Central memory CD8-positive, alpha-beta T cell (primary cell): ENCODE results near the gene KCNQ1.

Experiments used
- ATAC-seq: fragments of 150-1000 bp; cut with Tn5 transposase; replicated peaks from 2 replicates; pipeline ENCODE4 v1.10.0; 2022; ENCODE audit warnings: mild to moderate bottlenecking, moderate FRiP score, moderate number of reproducible peaks; ENCODE audit not compliant: poor library complexity, severe bottlenecking; ENCODE audit errors: extremely low read depth
- DNase-seq, 2 donors: peaks; one replicate each; pipeline ENCODE4 v3.0.0; 2021; ENCODE audit warnings: low spot score in 2 of 2
- H3K27ac Mint-ChIP-seq: one replicate; pipeline ENCODE4 v1.8.0; 2022; ENCODE audit warnings: low read depth, mild to moderate bottlenecking, moderate library complexity, mixed read lengths
- H3K27me3 Mint-ChIP-seq: one replicate; pipeline ENCODE4 v1.8.0; 2022; ENCODE audit warnings: mixed read lengths
- H3K36me3 Mint-ChIP-seq: one replicate; pipeline ENCODE4 v1.8.0; 2022; ENCODE audit warnings: mild to moderate bottlenecking, moderate library complexity, mixed read lengths; ENCODE audit not compliant: insufficient read depth
- H3K4me1 Mint-ChIP-seq: one replicate; pipeline ENCODE4 v1.8.0; 2022; ENCODE audit warnings: mixed read lengths
- H3K4me3 Mint-ChIP-seq: one replicate; pipeline ENCODE4 v1.8.0; 2022; ENCODE audit warnings: mild to moderate bottlenecking, moderate library complexity, mixed read lengths
- H3K9me3 Mint-ChIP-seq: one replicate; pipeline ENCODE4 v1.8.0; 2022; ENCODE audit warnings: mixed read lengths

The KCNQ1 gene

GRCh38 chr11:2763984-2764383, 319.2 kb downstream of the KCNQ1 start:
- H3K9me3 Mint-ChIP-seq = no peaks in the 10 kb centered on the region
- no peak overlapping the region for H3K4me3 Mint-ChIP-seq
- ATAC-seq (no peak), DNase-seq (no peak)
- peaks cover 20% of the 10 kb centered on the region for H3K27me3 Mint-ChIP-seq
- peaks cover 3% of the 10 kb centered on the region for H3K36me3 Mint-ChIP-seq
- H3K4me1 Mint-ChIP-seq = no peaks in the 10 kb centered on the region
- no peak overlapping the region for H3K27ac Mint-ChIP-seq

- DNase-seq (no peak), ATAC-seq (no peak)
- Mint-ChIP-seq H3K9me3 (no peaks in the 10 kb centered on the region), H3K4me3 (no peak overlapping the region), H3K27me3 (peaks cover 20% of the 10 kb centered on the region), H3K36me3 (peaks cover 5% of the 10 kb centered on the region), H3K4me1 (no peaks in the 10 kb centered on the region), H3K27ac (peak overlapping the region; percentile 45)
These were observed 320.7 kb downstream of the KCNQ1 start for GRCh38 chr11:2765491-2765890.

GRCh38 chr11:2766166-2766565, 321.4 kb downstream of the KCNQ1 start:
- no peak overlapping the region for H3K4me3 Mint-ChIP-seq
- DNase-seq = peak in 1 of 2 donors; percentile 11
- H3K27ac Mint-ChIP-seq = peak overlapping the region; percentile 45
- no peak for ATAC-seq
- peaks cover 7% of the 10 kb centered on the region for H3K36me3 Mint-ChIP-seq
- H3K9me3 Mint-ChIP-seq = no peaks in the 10 kb centered on the region
- peaks cover 23% of the 10 kb centered on the region for H3K27me3 Mint-ChIP-seq
- peaks cover under 1% of the 10 kb centered on the region for H3K4me1 Mint-ChIP-seq

GRCh38 chr11:2767071-2767470, 322.3 kb downstream of the KCNQ1 start:
- Mint-ChIP-seq H3K27me3 (peaks cover 31% of the 10 kb centered on the region), H3K9me3 (no peaks in the 10 kb centered on the region), H3K4me3 (no peak overlapping the region), H3K27ac (no peak overlapping the region), H3K36me3 (peaks cover 10% of the 10 kb centered on the region), H3K4me1 (peaks cover 5% of the 10 kb centered on the region)
- no peak for DNase-seq
- ATAC-seq = no peak

GRCh38 chr11:2767801-2768200, 323.0 kb downstream of the KCNQ1 start:
- Mint-ChIP-seq H3K4me3 (no peak overlapping the region), H3K4me1 (peaks cover 5% of the 10 kb centered on the region), H3K9me3 (no peaks in the 10 kb centered on the region), H3K27me3 (peaks cover 31% of the 10 kb centered on the region), H3K27ac (no peak overlapping the region), H3K36me3 (peaks cover 10% of the 10 kb centered on the region)
- peak in 1 of 2 donors; percentile 8 for DNase-seq
- ATAC-seq = no peak

GRCh38 chr11:2768471-2769408, 323.9 kb downstream of the KCNQ1 start:
- H3K9me3 Mint-ChIP-seq = no peaks in the 10 kb centered on the region
- H3K27me3 Mint-ChIP-seq = peaks cover 31% of the 10 kb centered on the region
- peaks cover 5% of the 10 kb centered on the region for H3K4me1 Mint-ChIP-seq
- no peak overlapping the region for H3K4me3 Mint-ChIP-seq
- peaks cover 10% of the 10 kb centered on the region for H3K36me3 Mint-ChIP-seq
- no peak for ATAC-seq
- peak in 1 of 2 donors; percentile 9 for DNase-seq
- H3K27ac Mint-ChIP-seq = no peak overlapping the region

GRCh38 chr11:2769409-2770095, 324.7 kb downstream of the KCNQ1 start:
- Mint-ChIP-seq H3K4me3 (no peak overlapping the region), H3K27me3 (peaks cover 31% of the 10 kb centered on the region), H3K4me1 (peaks cover 5% of the 10 kb centered on the region), H3K27ac (no peak overlapping the region), H3K36me3 (peaks cover 10% of the 10 kb centered on the region), H3K9me3 (no peaks in the 10 kb centered on the region)
- peak in 1 of 2 donors; percentile 11 for DNase-seq
- ATAC-seq = no peak

- peaks cover 5% of the 10 kb centered on the region for H3K4me1 Mint-ChIP-seq
- H3K4me3 Mint-ChIP-seq = no peak overlapping the region
- peaks cover 10% of the 10 kb centered on the region for H3K36me3 Mint-ChIP-seq
- peaks cover 31% of the 10 kb centered on the region for H3K27me3 Mint-ChIP-seq
- H3K27ac Mint-ChIP-seq = peak overlapping the region; percentile 45
- peak in 1 of 2 donors; percentile 10 for DNase-seq
- ATAC-seq = no peak
- no peaks in the 10 kb centered on the region for H3K9me3 Mint-ChIP-seq
These were observed 325.4 kb downstream of the KCNQ1 start for GRCh38 chr11:2770096-2770751.

- Mint-ChIP-seq H3K4me1 (peaks cover 5% of the 10 kb centered on the region), H3K27ac (peak overlapping the region; percentile 45), H3K9me3 (no peaks in the 10 kb centered on the region), H3K4me3 (no peak overlapping the region), H3K36me3 (peaks cover 10% of the 10 kb centered on the region), H3K27me3 (peaks cover 31% of the 10 kb centered on the region)
- DNase-seq (peak in 1 of 2 donors; percentile 8), ATAC-seq (no peak)
These were observed 326.0 kb downstream of the KCNQ1 start for GRCh38 chr11:2770761-2771301.

- no peak overlapping the region for H3K4me3 Mint-ChIP-seq
- H3K36me3 Mint-ChIP-seq = peaks cover 9% of the 10 kb centered on the region
- DNase-seq = no peak
These were observed 327.1 kb downstream of the KCNQ1 start for GRCh38 chr11:2771758-2772466.

GRCh38 chr11:2772544-2773031, 327.8 kb downstream of the KCNQ1 start:
- Mint-ChIP-seq H3K4me3 (no peak overlapping the region), H3K27me3 (peaks cover 23% of the 10 kb centered on the region), H3K36me3 (peaks cover 6% of the 10 kb centered on the region), H3K27ac (no peak overlapping the region), H3K4me1 (peaks cover 5% of the 10 kb centered on the region), H3K9me3 (no peaks in the 10 kb centered on the region)
- ATAC-seq = no peak
- peak in 1 of 2 donors; percentile 12 for DNase-seq

More at GRCh38 chr11:2771758-2772466, 327.1 kb downstream of the KCNQ1 start:
- Mint-ChIP-seq H3K27ac (no peak overlapping the region), H3K27me3 (peaks cover 26% of the 10 kb centered on the region), H3K4me1 (peaks cover 5% of the 10 kb centered on the region), H3K9me3 (no peaks in the 10 kb centered on the region)
- no peak for ATAC-seq
